Body of pancreas (tissue), 4 donors: ENCODE measurements around the gene GJA4. TPM values are rescaled to one million over a fixed set of nuclear protein-coding genes. Genes with fewer than 3 reads are reported as not detected.
A peak's percentile ranks its signal among the peaks of the same experiment; 100 is the strongest.

Experiments used
- ATAC-seq: fragments of 150-250 bp; one replicate; pipeline ENCODE4 v1.9.1; 2016
- DNase-seq, 4 donors: peaks; one replicate each; pipeline ENCODE4 v3.0.0-alpha.2; 2019
- H3K27ac ChIP-seq, 4 donors: fragments of 200-600 bp; sonication (generic); 1 replicate in 3 of 4; 2 replicates in 1 of 4; pipeline versions ENCODE4 v1.5.1 to v1.6.1; 2016 to 2019; ENCODE audit warnings: mild to moderate bottlenecking in 1 of 4, mixed read lengths in 1 of 4, moderate library complexity in 1 of 4
- H3K27me3 ChIP-seq, 2 donors: fragments of 200-600 bp; sonication (generic); one replicate each; pipeline ENCODE4 v1.6.0; 2016; ENCODE audit warnings: mild to moderate bottlenecking in 1 of 2
- H3K36me3 ChIP-seq, 2 donors: fragments of 200-600 bp; sonication (generic); replicated peaks in 1 of 2; 2 replicates each; pipeline ENCODE4 v1.5.1; 2016; ENCODE audit warnings: low read depth in 2 of 2; ENCODE audit not compliant: insufficient read depth in 1 of 2
- H3K4me1 ChIP-seq: fragments of 200-600 bp; sonication (generic); one replicate; pipeline ENCODE4 v1.6.0; 2016
- H3K4me3 ChIP-seq, 2 donors: fragments of 200-600 bp; sonication (generic); 1 replicate in 1 of 2; 2 replicates in 1 of 2; pipeline ENCODE4 v1.5.1; 2016 to 2019
- H3K9me3 ChIP-seq, 3 donors: fragments of 200-600 bp; sonication (generic); 1 replicate in 2 of 3; 2 replicates in 1 of 3; pipeline ENCODE4 v1.5.1; 2016
- CTCF ChIP-seq, 7 experiments: fragments of 450-650 bp in 4 of 7; fragments of 200-600 bp in 3 of 7; sonication (generic) in 3 of 7; IDR thresholded peaks; one replicate each; pipeline ENCODE4 v1.5.1; 2016 to 2019; ENCODE audit warnings: antibody characterized with exemption in 7 of 7
- POLR2A ChIP-seq, 3 donors: fragments of 450-650 bp; IDR thresholded peaks; one replicate each; pipeline ENCODE4 v1.6.1; 2016; ENCODE audit warnings: antibody characterized with exemption in 3 of 3, mild to moderate bottlenecking in 2 of 3
- WGBS, 2 donors: methylation state at CpG; one replicate each; pipeline ENCODE4 v1.1.5; 2017; 5-methylcytosine and 5-hydroxymethylcytosine counted together
- intact Hi-C: fragments of 100-400 bp; cut with DNase I; formaldehyde crosslinking; loops from one replicate; pipeline ENCODE4 v1.15.1; 2023
- total RNA-seq, 2 donors: library from RNA; depleted of rRNA; stranded (reverse); fragments of >200 nt; gene quantifications; one replicate each; pipeline ENCODE4 v1.1.0, GENCODE V29; 2016

The GJA4 gene
- total RNA-seq, 2 donors from 2014 or later = 4.7 to 20.8 TPM

GRCh38 chr1:34779526-34779925, 13.3 kb upstream of the GJA4 start:
- Histone ChIP-seq H3K4me3 (no peak overlapping the region), H3K4me1 (peaks cover 19% of the 10 kb centered on the region), H3K27me3 (no peaks in the 10 kb centered on the region), H3K9me3 (no peaks in the 10 kb centered on the region), H3K36me3 (no peaks in the 10 kb centered on the region), H3K27ac (no peak overlapping the region)
- 79% methylated on average over 5 of the region's 5 CpGs for WGBS, 2 donors
- ATAC-seq (no peak), DNase-seq (no peak)
- TF ChIP-seq POLR2A (IDR thresholded peaks at IDR 0.05) (no peak), CTCF (IDR thresholded peaks at IDR 0.05) (no peak)
- intact Hi-C loops = no loop called here

DNA sequence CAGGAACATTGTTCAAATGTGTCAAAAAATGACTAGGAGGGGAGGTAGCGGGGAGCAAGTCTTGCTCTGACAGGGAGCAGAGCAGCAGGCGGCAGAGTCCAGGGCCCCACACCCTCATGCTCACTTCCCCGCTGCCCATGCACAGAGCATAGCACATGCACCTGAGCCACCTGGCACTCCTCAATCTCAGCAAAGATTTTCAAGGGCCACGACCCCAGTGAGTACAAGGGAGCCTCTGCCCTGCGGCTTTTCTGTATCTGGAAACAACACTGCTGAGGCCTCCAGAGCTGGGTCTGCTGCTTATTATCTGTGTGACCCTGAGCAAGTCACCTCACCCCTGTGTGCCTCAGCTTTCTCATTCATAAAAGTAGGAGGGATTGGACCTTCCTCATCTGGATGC, 12.8 kb upstream of the GJA4 start:
- H3K27ac ChIP-seq = no peak overlapping the region
- no peak for TF ChIP-seq CTCF (IDR thresholded peaks at IDR 0.05)
- TF ChIP-seq POLR2A (IDR thresholded peaks at IDR 0.05) = no peak
- no peaks in the 10 kb centered on the region for H3K36me3 ChIP-seq
- no peaks in the 10 kb centered on the region for H3K27me3 ChIP-seq
- peaks cover 19% of the 10 kb centered on the region for H3K4me1 ChIP-seq
- DNase-seq (no peak), ATAC-seq (no peak)
- H3K9me3 ChIP-seq = no peaks in the 10 kb centered on the region
- intact Hi-C loops = no loop called here
- WGBS, 2 donors = 85 to 95% methylated on average over 3 to 5 of the region's 5 CpGs
- H3K4me3 ChIP-seq = no peak overlapping the region

GRCh38 chr1:34780528-34780927, 12.3 kb upstream of the GJA4 start:
- DNase-seq = no peak
- peaks cover 19% of the 10 kb centered on the region for H3K4me1 ChIP-seq
- ATAC-seq = no peak
- TF ChIP-seq POLR2A (IDR thresholded peaks at IDR 0.05) (no peak), CTCF (IDR thresholded peaks at IDR 0.05) (no peak)
- no peak overlapping the region for H3K27ac ChIP-seq
- no peaks in the 10 kb centered on the region for H3K27me3 ChIP-seq
- no peak overlapping the region for H3K4me3 ChIP-seq
- H3K9me3 ChIP-seq = no peaks in the 10 kb centered on the region
- 88 to 91% methylated on average over 2 of the region's 2 CpGs for WGBS, 2 donors
- intact Hi-C loops = no loop called here
- no peaks in the 10 kb centered on the region for H3K36me3 ChIP-seq

DNA sequence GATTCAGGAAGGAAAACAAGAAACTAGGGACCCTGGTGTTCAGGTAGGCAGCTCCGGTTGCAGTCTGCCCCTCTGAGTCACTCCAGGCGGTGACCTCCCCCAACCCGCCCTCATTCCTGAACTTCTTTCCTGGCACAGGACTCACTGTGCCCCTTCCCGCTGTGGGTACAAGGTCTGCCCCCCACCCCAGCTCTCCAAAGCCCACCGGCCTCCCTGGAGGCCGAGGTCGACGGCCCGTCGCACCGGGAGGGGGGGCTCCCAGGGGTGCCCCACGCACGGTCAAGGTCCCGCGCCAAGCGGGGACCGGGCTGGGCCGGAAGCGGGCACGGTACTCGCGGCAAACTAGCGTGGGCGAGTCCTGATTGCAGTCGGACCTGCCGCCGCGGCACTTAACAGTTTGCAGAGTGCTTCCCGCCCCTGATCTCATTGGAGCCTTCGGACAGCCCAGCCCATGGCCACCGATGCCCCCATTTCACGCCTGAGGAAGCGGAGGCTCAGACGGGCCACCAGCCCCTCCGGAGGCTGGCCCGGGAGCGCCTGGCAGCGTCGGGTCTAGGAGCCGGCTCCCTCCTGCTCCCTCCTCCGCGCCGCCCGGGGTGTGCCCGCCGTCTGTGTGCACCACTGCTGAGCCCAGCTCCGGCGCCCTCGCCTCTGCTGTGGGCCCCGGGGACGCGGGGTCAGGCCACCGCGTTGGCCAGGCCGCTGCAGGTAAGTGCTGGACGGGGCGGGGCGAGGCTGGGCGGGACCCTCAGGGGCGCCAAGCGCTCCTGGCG, 11.5 kb upstream of the GJA4 start, which contains the start of gene GJB3:
GJB3 (plus strand) TSS at position 144 of the 773 bp plus-strand sequence. CDS start 3,549 bp downstream, outside the sequence.
- Histone ChIP-seq H3K36me3 (no peaks in the 10 kb centered on the region), H3K4me1 (peaks cover 19% of the 10 kb centered on the region), H3K27me3 (no peaks in the 10 kb centered on the region), H3K4me3 (peak within 1 kb of the TSS in 1 of 2 donors; percentile 18), H3K27ac (no peak within 1 kb of the TSS), H3K9me3 (no peaks in the 10 kb centered on the region)
- ATAC-seq (peak; percentile 30), DNase-seq (no peak)
- WGBS, 2 donors = 2 to 15% methylated on average over 4 to 52 of the region's 62 CpGs
- TF ChIP-seq POLR2A (IDR thresholded peaks at IDR 0.05) (no peak), CTCF (IDR thresholded peaks at IDR 0.05) (no peak)
- intact Hi-C loops = no loop called here
